ENCODE measurements around the gene TBC1D16. TPM values are rescaled to one million over a fixed set of nuclear protein-coding genes. Genes with fewer than 3 reads are reported as not detected.

The TBC1D16 gene
- total RNA-seq, 1 donor = 37.8 TPM

GRCh38 chr17:79907850-79908249 lies 127.8 kb downstream of the TBC1D16 start:
- no peak for DNase-seq (ENCODE audit: low read depth)
- TF ChIP-seq, protein P1, sequence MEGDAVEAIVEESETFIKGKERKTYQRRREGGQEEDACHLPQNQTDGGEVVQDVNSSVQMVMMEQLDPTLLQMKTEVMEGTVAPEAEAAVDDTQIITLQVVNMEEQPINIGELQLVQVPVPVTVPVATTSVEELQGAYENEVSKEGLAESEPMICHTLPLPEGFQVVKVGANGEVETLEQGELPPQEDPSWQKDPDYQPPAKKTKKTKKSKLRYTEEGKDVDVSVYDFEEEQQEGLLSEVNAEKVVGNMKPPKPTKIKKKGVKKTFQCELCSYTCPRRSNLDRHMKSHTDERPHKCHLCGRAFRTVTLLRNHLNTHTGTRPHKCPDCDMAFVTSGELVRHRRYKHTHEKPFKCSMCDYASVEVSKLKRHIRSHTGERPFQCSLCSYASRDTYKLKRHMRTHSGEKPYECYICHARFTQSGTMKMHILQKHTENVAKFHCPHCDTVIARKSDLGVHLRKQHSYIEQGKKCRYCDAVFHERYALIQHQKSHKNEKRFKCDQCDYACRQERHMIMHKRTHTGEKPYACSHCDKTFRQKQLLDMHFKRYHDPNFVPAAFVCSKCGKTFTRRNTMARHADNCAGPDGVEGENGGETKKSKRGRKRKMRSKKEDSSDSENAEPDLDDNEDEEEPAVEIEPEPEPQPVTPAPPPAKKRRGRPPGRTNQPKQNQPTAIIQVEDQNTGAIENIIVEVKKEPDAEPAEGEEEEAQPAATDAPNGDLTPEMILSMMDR (IDR thresholded peaks at IDR 0.05; ENCODE audit: insufficient read depth, low read length) = no peak
- no peak overlapping the region for H3K4me3 ChIP-seq (ENCODE audit: low read depth, low read length)

DNA sequence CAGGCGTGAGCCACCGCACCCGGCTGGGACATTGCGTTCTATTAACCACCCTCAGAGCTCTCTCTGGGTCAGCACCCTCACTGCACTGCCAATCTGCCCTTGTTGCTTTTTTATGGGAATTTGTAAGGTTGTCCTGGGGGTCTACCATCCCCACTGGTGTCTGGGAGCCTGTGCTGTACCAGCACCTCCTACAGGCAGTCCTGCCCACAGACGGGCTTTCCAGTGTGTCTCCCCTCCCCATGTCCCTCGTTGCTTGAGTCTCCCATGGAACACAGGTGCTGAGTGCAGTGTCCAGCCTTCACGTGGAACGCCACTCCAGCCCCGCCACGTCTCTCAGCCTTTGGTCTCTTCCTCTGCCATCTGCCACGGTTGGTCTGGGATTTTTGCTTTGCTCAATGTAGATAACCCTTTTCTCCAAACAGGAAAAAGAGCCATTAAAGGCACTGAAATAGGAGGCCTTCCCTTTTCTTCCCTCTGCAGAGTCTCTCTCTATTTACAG lies 128.4 kb downstream of the TBC1D16 start:
- no peak overlapping the region for H3K4me3 ChIP-seq (ENCODE audit: low read depth, low read length)
- TF ChIP-seq, protein P1 (IDR thresholded peaks at IDR 0.05; ENCODE audit: insufficient read depth, low read length) = no peak
- DNase-seq (ENCODE audit: low read depth) = no peak

DNA sequence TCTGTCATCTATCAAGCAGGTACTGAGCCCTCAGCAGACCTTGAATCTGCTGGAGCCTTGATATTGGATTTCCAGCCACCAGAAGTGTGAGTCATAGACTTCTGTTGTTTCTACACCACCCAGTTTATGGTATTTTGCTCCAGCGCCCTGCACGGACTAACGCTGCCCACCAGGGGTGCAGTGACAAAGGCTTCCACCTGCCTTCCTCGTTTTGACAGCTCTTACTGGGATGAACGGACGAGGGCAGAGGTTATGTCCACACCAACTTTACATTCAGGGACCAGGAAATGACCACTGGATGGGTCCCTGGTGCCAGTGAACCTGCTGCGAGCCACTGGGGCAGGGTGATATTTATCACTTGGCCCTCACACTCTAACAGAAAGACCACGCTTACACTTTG lies 129.8 kb downstream of the TBC1D16 start:
- TF ChIP-seq, protein P1 (IDR thresholded peaks at IDR 0.05; ENCODE audit: insufficient read depth, low read length) = no peak
- no peak for DNase-seq (ENCODE audit: low read depth)
- no peak overlapping the region for H3K4me3 ChIP-seq (ENCODE audit: low read depth, low read length)

- TF ChIP-seq, protein P1 (IDR thresholded peaks at IDR 0.05; ENCODE audit: insufficient read depth, low read length) = no peak
- DNase-seq (ENCODE audit: low read depth) = no peak
- H3K4me3 ChIP-seq (ENCODE audit: low read depth, low read length) = no peak overlapping the region
These were observed 130.8 kb downstream of the TBC1D16 start for GRCh38 chr17:79904865-79905264.

DNA sequence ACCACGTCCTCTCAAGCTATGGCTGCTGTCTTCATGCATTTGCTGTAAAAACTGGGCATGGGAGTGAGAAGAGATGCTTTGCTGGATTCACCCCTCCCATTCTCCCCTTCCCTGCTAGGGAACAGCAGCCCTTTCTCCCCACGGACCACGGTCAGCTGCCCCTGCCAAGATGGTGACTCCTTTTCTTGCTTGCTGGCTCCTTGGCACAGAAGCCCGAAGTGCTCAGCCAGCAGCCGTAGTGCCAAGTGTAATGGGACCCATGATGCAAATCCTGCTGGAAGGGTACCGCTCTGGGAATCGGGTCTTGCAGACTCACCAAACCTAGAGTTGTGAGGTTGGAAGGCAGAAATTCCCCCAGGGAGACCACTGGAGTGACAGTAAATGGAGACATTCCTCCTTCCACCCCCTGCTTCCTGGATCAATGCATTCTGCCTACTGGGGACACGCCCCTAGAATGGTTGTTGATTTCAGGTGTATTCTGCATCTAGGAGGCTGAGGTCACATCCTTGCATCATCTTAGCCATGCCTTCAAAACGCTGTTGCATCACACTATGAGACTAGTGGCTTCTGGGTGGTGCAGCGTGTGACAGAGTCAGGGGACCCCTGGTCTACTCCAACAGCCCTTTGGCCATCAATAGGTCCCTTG lies 133.4 kb downstream of the TBC1D16 start:
- TF ChIP-seq, protein P1 (IDR thresholded peaks at IDR 0.05; ENCODE audit: insufficient read depth, low read length) = no peak

GRCh38 chr17:79901131-79901530 lies 134.5 kb downstream of the TBC1D16 start:
- TF ChIP-seq, protein P1 (IDR thresholded peaks at IDR 0.05; ENCODE audit: insufficient read depth, low read length) = no peak
- no peak overlapping the region for H3K4me3 ChIP-seq (ENCODE audit: low read depth, low read length)
- no peak for DNase-seq (ENCODE audit: low read depth)

More for the DNA sequence above, 133.4 kb downstream of the TBC1D16 start:
- DNase-seq (ENCODE audit: low read depth) = no peak
- no peak overlapping the region for H3K4me3 ChIP-seq (ENCODE audit: low read depth, low read length)

GRCh38 chr17:79899584-79899983 lies 136.1 kb downstream of the TBC1D16 start:
- DNase-seq (ENCODE audit: low read depth) = no peak
- H3K4me3 ChIP-seq (ENCODE audit: low read depth, low read length) = no peak overlapping the region
- TF ChIP-seq, protein P1 (IDR thresholded peaks at IDR 0.05; ENCODE audit: insufficient read depth, low read length) = no peak

All from fibroblast of the aortic adventitia (primary cell).